Ascending aorta (tissue), 2 donors: ENCODE measurements around the gene CNR2. TPM values are rescaled to one million over a fixed set of nuclear protein-coding genes. Genes with fewer than 3 reads are reported as not detected.
"Not testable (repeated sequence)": the region's sequence is repeated elsewhere in the genome, so short reads cannot be mapped to it uniquely, and the experiment has no call there.

Experiments
- DNase-seq, 2 donors: peaks; one replicate each; pipeline ENCODE4 v3.0.0-alpha.2; 2019; ENCODE audit warnings: low spot score in 2 of 2
- H3K27ac ChIP-seq, 2 donors: fragments of 200-600 bp; sonication (generic); one replicate each; pipeline ENCODE4 v1.5.1; 2016 to 2017; ENCODE audit warnings: mild to moderate bottlenecking in 1 of 2
- H3K27me3 ChIP-seq: fragments of 200-600 bp; sonication (generic); one replicate; pipeline ENCODE4 v1.5.1; 2017
- H3K36me3 ChIP-seq, 2 donors: fragments of 200-600 bp; sonication (generic); one replicate each; pipeline ENCODE4 v1.5.1; 2016
- H3K4me1 ChIP-seq, 2 donors: fragments of 200-600 bp; sonication (generic); one replicate each; pipeline ENCODE4 v1.5.1; 2016 to 2017; ENCODE audit warnings: mild to moderate bottlenecking in 1 of 2
- H3K4me3 ChIP-seq, 2 donors: fragments of 200-600 bp; sonication (generic); one replicate each; pipeline ENCODE4 v1.5.1; 2016 to 2017; ENCODE audit warnings: mild to moderate bottlenecking in 1 of 2
- H3K9me3 ChIP-seq, 2 donors: fragments of 200-600 bp; sonication (generic); one replicate each; pipeline ENCODE4 v1.5.1; 2016
- intact Hi-C: fragments of 100-400 bp; cut with DNase I; formaldehyde crosslinking; loops from one replicate; pipeline ENCODE4 v1.15.1; 2023
- total RNA-seq: library from RNA; depleted of rRNA; stranded (reverse); fragments of >200 nt; gene quantifications from one replicate; pipeline ENCODE4 v1.1.0, GENCODE V29; 2016
- TF ChIP-seq, protein P1 (sequence below), 3 experiments: fragments of 200-600 bp in 2 of 3; fragments of 450-650 bp in 1 of 3; sonication (generic) in 2 of 3; IDR thresholded peaks; one replicate each; pipeline ENCODE4 v1.5.1; 2016 to 2019; ENCODE audit warnings: antibody characterized with exemption in 3 of 3, mild to moderate bottlenecking in 1 of 3, moderate library complexity in 1 of 3

Gene CNR2
- total RNA-seq, 1 donor from 2014 or later = not detected

DNA sequence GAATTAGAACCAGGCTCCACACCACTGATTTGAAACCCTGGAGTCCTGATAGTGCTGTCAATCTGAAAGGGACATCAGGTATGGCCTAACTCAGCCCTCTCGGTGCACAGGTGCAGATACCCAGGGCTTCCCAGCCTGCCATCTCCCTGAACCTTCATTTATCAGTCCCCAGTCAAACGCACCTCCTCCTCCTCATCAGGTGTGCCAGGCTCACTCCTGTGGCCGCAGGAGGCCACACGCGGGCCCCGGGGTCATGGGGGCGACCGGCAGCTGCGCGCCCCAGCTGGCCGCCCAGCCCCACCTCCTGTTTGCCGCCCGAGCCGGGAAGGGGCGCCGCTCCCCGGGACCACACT, 45.6 kb downstream of the CNR2 start:
- H3K36me3 ChIP-seq = peaks cover 13 to 25% of the 10 kb centered on the region in 2 donors
- peaks cover 0 to 15% of the 10 kb centered on the region in 2 donors for H3K4me1 ChIP-seq
- TF ChIP-seq, protein P1, sequence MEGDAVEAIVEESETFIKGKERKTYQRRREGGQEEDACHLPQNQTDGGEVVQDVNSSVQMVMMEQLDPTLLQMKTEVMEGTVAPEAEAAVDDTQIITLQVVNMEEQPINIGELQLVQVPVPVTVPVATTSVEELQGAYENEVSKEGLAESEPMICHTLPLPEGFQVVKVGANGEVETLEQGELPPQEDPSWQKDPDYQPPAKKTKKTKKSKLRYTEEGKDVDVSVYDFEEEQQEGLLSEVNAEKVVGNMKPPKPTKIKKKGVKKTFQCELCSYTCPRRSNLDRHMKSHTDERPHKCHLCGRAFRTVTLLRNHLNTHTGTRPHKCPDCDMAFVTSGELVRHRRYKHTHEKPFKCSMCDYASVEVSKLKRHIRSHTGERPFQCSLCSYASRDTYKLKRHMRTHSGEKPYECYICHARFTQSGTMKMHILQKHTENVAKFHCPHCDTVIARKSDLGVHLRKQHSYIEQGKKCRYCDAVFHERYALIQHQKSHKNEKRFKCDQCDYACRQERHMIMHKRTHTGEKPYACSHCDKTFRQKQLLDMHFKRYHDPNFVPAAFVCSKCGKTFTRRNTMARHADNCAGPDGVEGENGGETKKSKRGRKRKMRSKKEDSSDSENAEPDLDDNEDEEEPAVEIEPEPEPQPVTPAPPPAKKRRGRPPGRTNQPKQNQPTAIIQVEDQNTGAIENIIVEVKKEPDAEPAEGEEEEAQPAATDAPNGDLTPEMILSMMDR (IDR thresholded peaks at IDR 0.05) = no peak
- no peaks in the 10 kb centered on the region for H3K27me3 ChIP-seq
- no peaks in the 10 kb centered on the region for H3K9me3 ChIP-seq
- H3K4me3 ChIP-seq = peak overlapping the region; percentile 81 to 88
- H3K27ac ChIP-seq = peak overlapping the region; percentile 63 to 82
- intact Hi-C loops = loop anchor here (2.0 to 10.0 kb wide), 4 partner anchors 43 to 155 kb away; partner anchors contain the start of genes CNR2, GALE and HMGCL
- peak in 1 of 2 donors; percentile 64 for DNase-seq

DNA sequence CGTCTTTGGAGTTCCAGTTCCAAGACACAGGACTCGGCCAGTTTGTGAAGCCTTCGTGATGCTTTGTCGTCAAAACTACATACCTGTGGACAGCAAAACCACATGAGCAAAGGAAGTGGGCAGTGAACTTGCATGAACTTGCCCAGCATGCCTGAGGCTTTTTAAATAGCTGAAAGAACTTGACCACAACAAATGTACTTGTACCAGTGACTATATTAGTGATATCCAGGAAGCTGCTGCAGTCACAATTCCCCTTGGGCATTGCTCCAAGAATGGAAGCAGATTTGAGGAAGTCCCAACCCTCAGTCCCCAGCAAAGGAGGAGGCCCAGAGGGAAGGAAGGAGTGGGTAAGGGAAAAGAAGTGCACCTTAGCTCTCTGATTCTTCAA, 47.6 kb downstream of the CNR2 start:
- Histone ChIP-seq H3K4me1 (peaks cover 0 to 15% of the 10 kb centered on the region in 2 donors), H3K27ac (no peak overlapping the region), H3K4me3 (no peak overlapping the region), H3K9me3 (no peaks in the 10 kb centered on the region), H3K27me3 (no peaks in the 10 kb centered on the region), H3K36me3 (peaks cover 24 to 36% of the 10 kb centered on the region in 2 donors)
- no peak for DNase-seq
- intact Hi-C loops = loop anchor here (5.0 to 10.0 kb wide), 3 partner anchors 49 to 157 kb away; partner anchors contain the start of genes CNR2 and GALE
- TF ChIP-seq, protein P1 (IDR thresholded peaks at IDR 0.05) = no peak

- Histone ChIP-seq H3K9me3 (no peaks in the 10 kb centered on the region), H3K27me3 (no peaks in the 10 kb centered on the region), H3K4me3 (no peak overlapping the region), H3K27ac (no peak overlapping the region), H3K36me3 (peaks cover 30 to 38% of the 10 kb centered on the region in 2 donors), H3K4me1 (peaks cover 0 to 15% of the 10 kb centered on the region in 2 donors)
- TF ChIP-seq, protein P1 (IDR thresholded peaks at IDR 0.05) = no peak
- intact Hi-C loops = loop anchor here (5.0 to 10.0 kb wide), 3 partner anchors 50 to 157 kb away; partner anchors contain the start of genes CNR2 and GALE
- DNase-seq = no peak
Measured at GRCh38 chr1:23864801-23865542, 48.2 kb downstream of the CNR2 start.

GRCh38 chr1:23862640-23863039, 50.5 kb downstream of the CNR2 start:
- Histone ChIP-seq H3K36me3 (peaks cover 51 to 61% of the 10 kb centered on the region in 2 donors), H3K4me1 (peaks cover 0 to 11% of the 10 kb centered on the region in 2 donors), H3K4me3 (no peak overlapping the region), H3K27me3 (no peaks in the 10 kb centered on the region), H3K9me3 (no peaks in the 10 kb centered on the region), H3K27ac (no peak overlapping the region)
- DNase-seq = no peak
- TF ChIP-seq, protein P1 (IDR thresholded peaks at IDR 0.05) = no peak
- intact Hi-C loops = loop anchor here (10.0 kb wide), 1 partner anchor 52 kb away; the partner anchor contains the start of gene CNR2

DNA sequence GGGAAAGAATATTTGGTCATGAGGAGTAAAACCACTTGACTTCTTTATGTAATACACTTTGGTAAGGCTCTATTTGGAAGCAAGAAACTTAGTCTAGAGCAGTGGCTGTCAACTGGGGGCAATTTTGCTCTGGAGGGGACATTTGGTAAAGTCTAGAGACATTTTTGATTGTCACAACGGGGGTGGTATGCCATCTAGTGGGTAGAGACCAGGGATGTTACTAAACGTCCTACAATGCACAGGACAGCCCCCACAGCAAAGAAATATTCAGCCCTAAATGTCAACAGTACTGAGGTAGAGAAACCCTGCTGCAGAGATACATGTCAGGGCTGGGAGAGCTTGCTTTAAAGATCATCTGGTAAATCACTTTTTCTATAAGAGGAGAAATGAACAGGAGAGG, 58.6 kb downstream of the CNR2 start:
- Histone ChIP-seq H3K27me3 (no peaks in the 10 kb centered on the region), H3K4me1 (no peaks in the 10 kb centered on the region), H3K9me3 (no peaks in the 10 kb centered on the region), H3K27ac (no peak overlapping the region), H3K36me3 (peaks cover 26 to 39% of the 10 kb centered on the region in 2 donors), H3K4me3 (no peak overlapping the region)
- TF ChIP-seq, protein P1 (IDR thresholded peaks at IDR 0.05) = no peak
- no peak for DNase-seq
- intact Hi-C loops = no loop called here

DNA sequence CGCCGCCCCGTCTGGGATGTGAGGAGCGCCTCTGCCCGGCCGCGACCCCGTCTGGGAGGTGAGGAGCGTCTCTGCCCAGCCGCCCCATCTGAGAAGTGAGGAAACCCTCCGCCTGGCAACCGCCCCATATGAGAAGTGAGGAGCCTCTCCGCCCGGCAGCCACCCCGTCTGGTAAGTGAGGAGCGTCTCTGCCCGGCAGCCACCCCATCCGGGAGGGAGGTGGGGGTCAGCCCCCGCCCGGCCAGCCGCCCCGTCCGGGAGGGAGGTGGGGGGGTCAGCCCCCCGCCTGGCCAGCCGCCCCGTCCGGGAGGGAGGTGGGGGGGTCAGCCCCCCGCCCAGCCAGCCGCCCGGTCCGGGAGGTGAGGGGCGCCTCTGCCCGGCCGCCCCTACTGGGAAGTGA, 60.0 kb downstream of the CNR2 start:
- intact Hi-C loops, H3K27me3 ChIP-seq, H3K4me1 ChIP-seq, H3K9me3 ChIP-seq, H3K27ac ChIP-seq, DNase-seq, H3K4me3 ChIP-seq: not testable (repeated sequence)
- peaks cover 17 to 26% of the 10 kb centered on the region in 2 donors for H3K36me3 ChIP-seq

- H3K9me3 ChIP-seq, H3K4me3 ChIP-seq, H3K27ac ChIP-seq, intact Hi-C loops, DNase-seq, H3K27me3 ChIP-seq, H3K4me1 ChIP-seq: not testable (repeated sequence)
- H3K36me3 ChIP-seq = peaks cover 23 to 27% of the 10 kb centered on the region in 2 donors
Measured at GRCh38 chr1:23851406-23851805, 61.8 kb downstream of the CNR2 start.
